ENCODE measurements around the gene IFT122.
"Not testable (repeated sequence)": the region's sequence is repeated elsewhere in the genome, so short reads cannot be mapped to it uniquely, and the experiment has no call there.

Gene IFT122

GRCh38 chr3:129498603-129499488 is 58.8 kb downstream of the IFT122 start:
- not testable (repeated sequence) for DNase-seq (ENCODE audit: low read depth)

DNA sequence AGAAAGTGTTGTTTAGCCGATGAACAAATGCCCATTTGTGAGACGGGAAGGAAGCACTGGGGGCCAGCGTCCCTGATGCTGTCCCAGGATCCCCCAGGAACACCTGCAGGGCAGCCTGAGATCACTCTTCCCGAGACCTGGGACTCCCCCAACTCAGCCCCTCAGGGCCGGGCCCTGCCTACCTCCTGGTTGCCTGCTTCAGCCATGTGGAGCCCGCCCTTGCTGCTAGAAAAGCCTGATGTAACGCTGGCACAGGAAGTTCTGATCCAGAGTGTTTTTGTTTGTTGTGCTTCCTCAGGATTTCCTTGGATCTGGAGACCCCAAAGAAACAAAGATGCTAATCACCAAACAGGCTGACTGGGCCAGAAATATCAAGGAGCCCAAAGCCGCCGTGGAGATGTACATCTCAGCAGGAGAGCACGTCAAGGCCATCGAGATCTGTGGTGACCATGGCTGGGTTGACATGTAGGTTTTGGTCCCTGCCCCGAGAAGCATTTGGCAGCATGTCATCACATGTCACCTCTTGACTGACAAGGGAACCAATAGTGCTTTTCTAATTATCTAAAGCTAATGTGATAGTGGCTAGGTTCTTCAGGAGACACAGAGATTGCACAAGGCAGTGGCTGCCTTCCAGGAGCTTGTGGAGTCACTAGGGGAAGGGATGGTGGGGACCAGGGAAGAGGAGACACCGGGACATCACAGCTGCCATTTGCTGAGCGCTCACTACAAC is 59.7 kb downstream of the IFT122 start:
- not testable (repeated sequence) for DNase-seq (ENCODE audit: low read depth)

DNA sequence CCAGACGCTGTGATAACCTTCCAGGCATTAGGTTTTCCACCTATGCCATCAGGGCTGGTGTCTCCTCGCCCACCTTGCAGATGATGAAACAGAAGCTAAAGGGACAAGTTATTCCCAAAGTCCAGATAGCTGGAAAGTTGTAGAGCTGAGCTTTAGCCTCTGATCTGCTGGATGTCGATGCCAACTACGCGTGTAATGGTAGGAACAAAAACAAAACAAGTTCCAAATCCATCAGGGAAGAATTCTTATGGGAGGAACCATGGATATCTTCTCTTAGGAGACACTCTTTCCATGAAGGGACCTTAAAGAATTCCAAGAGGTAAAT is 60.3 kb downstream of the IFT122 start:
- DNase-seq (ENCODE audit: low read depth), result no peak

- no peak for DNase-seq (ENCODE audit: low read depth)
Observed at GRCh38 chr3:129501630-129502029, 61.6 kb downstream of the IFT122 start.

DNA sequence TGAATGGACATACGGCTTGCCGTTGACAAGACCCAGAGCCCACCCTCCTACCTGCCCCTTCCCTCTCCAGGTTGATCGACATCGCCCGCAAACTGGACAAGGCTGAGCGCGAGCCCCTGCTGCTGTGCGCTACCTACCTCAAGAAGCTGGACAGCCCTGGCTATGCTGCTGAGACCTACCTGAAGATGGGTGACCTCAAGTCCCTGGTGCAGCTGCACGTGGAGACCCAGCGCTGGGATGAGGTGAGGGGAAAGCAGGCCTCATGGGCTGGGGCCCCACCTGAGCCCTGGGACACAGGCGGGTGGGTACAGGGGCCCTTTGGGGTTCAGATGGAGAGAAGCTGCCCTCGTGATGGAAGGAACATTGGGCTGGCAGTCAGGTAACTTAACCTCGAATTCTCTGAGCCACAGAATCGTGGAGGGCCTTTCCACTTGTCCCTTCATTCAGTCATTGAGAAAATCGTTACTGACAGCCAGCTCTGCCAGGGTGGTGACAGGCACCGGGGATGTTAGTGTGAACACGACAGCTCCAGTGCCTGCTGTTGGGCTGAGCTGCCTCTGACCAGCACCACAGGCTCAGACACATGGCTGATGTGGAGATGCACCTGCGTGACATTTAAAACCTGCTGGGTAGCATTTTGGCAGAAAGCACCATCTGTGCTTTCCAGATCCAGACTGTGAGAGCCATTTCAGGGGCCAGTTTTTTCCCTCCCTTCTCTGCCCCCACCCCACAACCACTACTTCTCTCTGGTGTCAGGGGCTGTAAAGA is 62.8 kb downstream of the IFT122 start:
- DNase-seq (ENCODE audit: low read depth), result no peak

- no peak for DNase-seq (ENCODE audit: low read depth)
Observed at GRCh38 chr3:129503471-129504291, 63.7 kb downstream of the IFT122 start.

DNA sequence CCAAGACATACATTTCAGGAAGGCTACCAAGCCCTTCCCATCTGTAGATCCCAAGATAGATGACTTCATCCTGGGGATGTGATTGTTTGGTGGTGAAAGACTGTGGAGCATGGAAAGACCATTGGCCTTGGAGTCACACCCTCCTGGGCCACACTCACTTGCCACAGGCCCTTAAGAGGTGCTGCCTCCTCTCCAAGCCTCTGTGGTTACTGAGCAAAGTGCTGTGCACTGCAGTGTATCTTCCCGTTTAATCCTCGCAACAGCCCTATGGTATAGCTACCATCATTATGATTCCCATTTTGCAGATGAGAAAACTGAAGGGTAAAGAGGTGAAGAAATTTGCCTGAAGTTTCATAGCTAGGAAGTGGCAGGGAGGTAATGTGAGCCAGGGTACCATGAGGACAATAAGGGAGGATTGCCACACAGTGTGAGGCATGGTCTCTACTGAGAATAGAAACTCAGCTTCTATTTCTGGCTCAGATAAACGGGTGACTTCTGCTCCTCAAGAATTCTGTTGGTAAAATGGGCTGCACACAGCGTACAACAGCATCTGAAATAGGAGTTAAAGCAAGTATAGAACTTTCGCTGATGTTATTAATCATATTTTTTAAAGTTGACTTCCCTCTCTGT is 64.6 kb downstream of the IFT122 start:
- DNase-seq (ENCODE audit: low read depth), result no peak

- DNase-seq (ENCODE audit: low read depth), result no peak
Observed at GRCh38 chr3:129505341-129505740, 65.3 kb downstream of the IFT122 start.

- DNase-seq (ENCODE audit: low read depth), result no peak
Observed at GRCh38 chr3:129506231-129506742, 66.3 kb downstream of the IFT122 start.

DNA sequence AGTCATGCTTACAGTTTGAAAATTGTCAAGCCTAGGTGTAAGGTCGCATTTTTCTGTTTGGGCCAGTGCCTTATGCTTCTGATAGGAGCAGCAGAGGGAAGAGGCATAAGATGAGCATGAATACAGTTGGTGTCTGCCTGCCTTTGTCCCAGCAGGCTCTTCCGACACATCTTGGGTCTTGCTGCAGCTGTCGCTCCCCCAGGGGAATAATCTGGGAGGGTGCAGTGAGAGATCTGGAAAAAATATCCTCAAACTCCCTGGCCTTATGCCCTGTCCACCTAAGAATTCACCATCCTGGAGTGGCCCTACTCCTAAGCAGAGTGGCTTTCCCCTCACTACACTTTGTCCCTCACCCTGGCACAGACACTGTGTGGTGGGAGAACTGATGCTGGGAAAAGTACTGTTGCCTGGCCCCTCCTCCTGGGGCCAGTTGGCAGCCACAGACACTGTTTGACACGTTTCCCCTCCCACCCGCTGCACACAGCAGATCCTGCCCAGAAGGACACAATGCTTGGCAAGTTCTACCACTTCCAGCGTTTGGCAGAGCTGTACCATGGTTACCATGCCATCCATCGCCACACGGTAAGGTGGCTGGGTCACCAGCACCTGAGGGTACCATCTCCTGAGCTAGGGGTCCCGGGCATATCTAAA is 67.3 kb downstream of the IFT122 start:
- DNase-seq (ENCODE audit: low read depth), result no peak

GRCh38 chr3:129512595-129512994 is 72.6 kb downstream of the IFT122 start:
- DNase-seq (ENCODE audit: low read depth), result no peak

DNA sequence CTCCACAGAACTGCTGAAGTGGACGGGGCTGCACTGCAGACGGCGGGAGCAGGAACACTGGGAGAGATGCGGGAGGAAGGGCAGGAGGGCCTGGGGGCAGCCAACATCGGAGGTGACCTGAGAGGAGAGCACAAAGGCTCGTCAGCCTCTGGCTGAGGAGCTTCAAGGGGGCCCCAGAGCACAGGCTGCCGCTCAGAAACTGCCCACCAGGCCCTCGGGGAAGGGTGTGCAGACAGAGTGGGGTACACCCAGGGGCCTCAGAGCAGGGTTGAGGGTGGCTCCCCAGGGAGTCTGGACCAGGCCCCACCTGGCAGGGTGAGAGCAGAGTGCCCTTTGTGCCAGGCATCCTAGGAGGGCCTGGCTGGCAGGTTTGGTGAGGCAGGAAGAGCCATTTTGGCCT is 73.7 kb downstream of the IFT122 start:
- DNase-seq (ENCODE audit: low read depth), result no peak

DNA sequence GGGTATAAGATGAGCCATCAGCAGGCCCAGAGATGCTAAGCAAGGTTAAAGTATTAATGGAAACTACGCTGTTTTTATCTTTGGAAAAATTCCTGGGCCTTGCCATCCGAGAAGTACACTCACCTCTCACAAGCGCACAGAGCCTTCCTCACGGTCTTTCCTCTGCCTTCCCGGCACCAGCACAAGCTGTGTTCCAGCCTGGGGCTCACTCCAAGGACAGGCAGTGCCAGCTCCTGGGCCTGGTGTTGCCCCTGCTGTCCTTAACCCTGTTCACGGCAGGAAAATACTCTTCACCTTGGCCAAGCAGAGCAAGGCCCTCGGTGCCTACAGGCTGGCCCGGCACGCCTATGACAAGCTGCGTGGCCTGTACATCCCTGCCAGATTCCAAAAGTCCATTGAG is 74.1 kb downstream of the IFT122 start:
- no peak for DNase-seq (ENCODE audit: low read depth)

DNA sequence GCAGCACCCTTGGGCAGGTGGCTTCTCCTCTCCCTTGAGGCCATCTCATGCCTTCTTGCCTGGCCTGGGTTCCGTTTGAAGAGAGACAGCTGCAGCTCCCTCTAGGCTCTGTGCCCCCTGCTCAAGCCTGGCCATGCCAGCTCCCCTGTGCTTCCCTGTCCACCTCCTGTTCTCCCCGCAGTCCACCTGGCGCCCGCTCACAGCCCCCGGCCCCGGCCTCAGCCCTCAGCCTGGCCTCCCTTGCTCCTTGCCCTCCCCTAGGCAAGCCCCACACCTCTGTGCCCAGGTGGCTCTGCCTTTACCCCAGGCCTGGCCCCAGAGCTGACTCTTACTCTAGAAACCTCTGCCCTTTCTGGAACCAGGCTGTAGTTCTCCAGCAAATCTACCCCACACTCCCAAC is 74.5 kb downstream of the IFT122 start:
- no peak for DNase-seq (ENCODE audit: low read depth)

GRCh38 chr3:129515108-129515820 is 75.2 kb downstream of the IFT122 start:
- not testable (repeated sequence) for DNase-seq (ENCODE audit: low read depth)

DNA sequence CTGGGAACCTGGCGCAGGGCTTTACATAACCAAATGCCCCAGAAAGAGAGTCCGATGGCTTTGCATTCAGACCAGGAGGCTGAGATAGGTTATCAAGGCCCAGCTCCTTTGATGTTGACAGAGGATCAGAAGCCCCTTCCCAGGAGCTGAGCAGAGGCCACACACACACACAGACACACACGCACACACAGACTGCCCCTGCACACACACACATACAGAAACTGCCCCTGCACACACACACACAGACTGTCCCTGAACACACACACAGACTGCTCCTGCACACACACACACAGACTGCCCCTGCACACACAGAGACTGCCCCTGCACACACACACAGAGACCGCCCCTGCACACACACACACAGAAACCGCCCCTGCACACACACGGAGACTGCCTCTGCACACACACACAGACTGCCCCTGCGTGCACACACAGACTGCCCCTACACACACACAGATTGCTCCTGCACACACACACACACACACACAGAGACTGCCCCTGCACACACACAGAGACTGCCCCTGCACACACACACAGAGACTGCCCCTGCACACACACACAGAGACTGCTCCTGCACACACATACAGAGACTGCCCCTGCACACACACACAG is 75.9 kb downstream of the IFT122 start:
- not testable (repeated sequence) for DNase-seq (ENCODE audit: low read depth)

DNA sequence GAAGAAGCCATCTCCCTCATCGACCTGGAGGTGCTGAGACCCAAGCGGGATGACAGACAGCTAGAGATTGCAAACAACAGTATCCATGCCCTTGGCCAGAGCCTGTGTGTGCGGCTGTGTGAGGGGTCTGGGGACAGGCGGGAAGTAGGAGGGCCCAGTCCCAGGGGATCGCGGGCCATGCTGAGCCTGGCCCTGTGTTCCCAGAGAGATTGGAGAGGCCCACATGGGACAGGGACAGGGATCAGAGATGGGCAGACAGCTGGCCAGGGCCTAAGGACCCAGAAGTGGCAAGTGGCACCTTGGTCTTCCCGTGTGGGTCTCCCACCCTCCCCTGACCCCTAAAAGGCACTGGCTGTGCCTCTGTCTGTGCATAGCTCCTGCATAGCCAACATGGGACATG is 77.5 kb downstream of the IFT122 start:
- no peak for DNase-seq (ENCODE audit: low read depth)

- no peak for DNase-seq (ENCODE audit: low read depth)
Observed at GRCh38 chr3:129518038-129518561, 78.1 kb downstream of the IFT122 start.

GRCh38 chr3:129518581-129518980 is 78.6 kb downstream of the IFT122 start:
- no peak for DNase-seq (ENCODE audit: low read depth)

Data from stimulated activated CD8-positive, alpha-beta memory T cell treated with anti-CD3 and anti-CD28 coated beads, Interleukin-12 subunit alpha, Interleukin-12 subunit beta, amount 100 ng/mL, for 4 hours (primary cell).